Measurements from ENCODE around the gene CSF3. TPM values are rescaled to one million over a fixed set of nuclear protein-coding genes. Genes with fewer than 3 reads are reported as not detected.

Gene CSF3
- total and polyA plus RNA-seq, 2 of the 13 experiments (the other 11 are each of a cell fraction or from before 2014, with no cell fraction given) = 0.09 TPM; not detected in 1

DNA sequence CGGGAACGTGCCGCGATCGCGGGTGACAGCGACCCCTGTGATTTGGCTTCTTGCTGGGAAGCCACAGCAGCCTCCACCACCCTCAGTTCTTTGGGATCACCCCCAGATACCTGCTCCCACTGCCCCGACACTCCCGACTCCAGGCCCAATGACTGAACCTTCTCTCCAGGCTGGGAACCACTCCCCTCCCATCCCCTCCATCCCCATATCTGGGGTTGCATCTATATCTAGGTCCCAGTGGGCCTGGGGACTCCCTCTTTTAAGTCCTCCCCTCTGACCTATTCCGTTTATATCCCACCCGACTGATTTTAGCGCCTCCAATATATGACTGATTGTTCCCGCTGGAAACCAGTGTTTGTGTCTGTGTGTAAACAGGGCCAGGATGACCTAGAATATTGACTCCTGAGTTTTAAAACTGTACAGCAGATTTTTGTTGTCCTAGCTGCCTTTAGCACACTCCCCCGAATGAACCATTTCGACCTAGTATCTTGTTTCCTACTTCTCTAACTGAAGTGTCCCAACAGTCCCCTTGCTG, 34.0 kb upstream of the CSF3 start (continued):
- TF ChIP-seq BCLAF1 (IDR thresholded peaks at IDR 0.05) = no peak
- no peak for TF ChIP-seq LBX2 (CRISPR knock-in tag; IDR thresholded peaks at IDR 0.05; ENCODE audit: borderline replicate concordance)
- peak; percentile 7 for TF ChIP-seq MED8 (CRISPR knock-in tag; IDR thresholded peaks at IDR 0.05; ENCODE audit: insufficient replicate concordance)
- no peak for TF ChIP-seq ZNF383 (CRISPR knock-in tag; IDR thresholded peaks at IDR 0.05; ENCODE audit: borderline replicate concordance)
- TF ChIP-seq ZNF30 (CRISPR knock-in tag; IDR thresholded peaks at IDR 0.05) = no peak

GRCh38 chr17:39981766-39982375, 33.4 kb upstream of the CSF3 start:
- peaks cover 28% of the 10 kb centered on the region for H3K79me2 ChIP-seq (ENCODE audit: insufficient read depth, low read length)
- intact Hi-C loops (cut with micrococcal nuclease; ENCODE audit: unreplicated experiment) = loop anchor here (2.0 kb wide), 1 partner anchor 55 kb away; the partner anchor contains the start of genes LRRC3C and ORMDL3
- peaks cover 9% of the 10 kb centered on the region for H4K20me1 ChIP-seq (ENCODE audit: insufficient read depth, low read length)
- WGBS (ENCODE audit: low lambda C conversion rate) = 3% methylated on average over 7 of the region's 7 CpGs
- ChIA-PET POLR2A (interaction anchor here (2.3 kb wide), 2 partner anchors 28 to 72 kb away, joined by 11 to 21 read pairs; partner anchors contain the start of gene MED24), CTCF (ENCODE audit: low intra/inter-chr PET ratio, low total read pairs) (interaction anchor here (2.3 kb wide), 1 partner anchor 23 kb away, joined by 25 read pairs; no protein-coding TSS in a partner anchor)
- peak overlapping the region; percentile 94 for H3K4me2 ChIP-seq (ENCODE audit: low read depth, low read length)
- DNase-seq (ENCODE audit: low spot score) (no peak), ATAC-seq (no peak), FAIRE-seq (no peak)
- H3K4me1 ChIP-seq (ENCODE audit: insufficient read depth, low read length) = peaks cover 25% of the 10 kb centered on the region
- peak overlapping the region; percentile 82 for H3K27ac ChIP-seq (ENCODE audit: extremely low read length, insufficient read depth, low read length)
- in situ Hi-C loops (cut with HindIII; ENCODE audit: extremely low pct_ligation_motif_present, low pct_unique_long_range_greater_than_20kb) = loop anchor here (5.0 kb wide), 1 partner anchor 110 kb away; no protein-coding TSS in a partner anchor
- H3K9me3 ChIP-seq (ENCODE audit: low read length) = no peaks in the 10 kb centered on the region
- BruUV-seq (replicated peaks) = no TSS peak
- peak overlapping the region; percentile 92 to 96 (median 94) for H3K4me3 ChIP-seq (replicated peaks in 1 of 3; ENCODE audit: insufficient read depth in 1 of 3, low read depth in 2 of 3, low read length in 3 of 3)
- H3K36me3 ChIP-seq (replicated peaks in 1 of 2; ENCODE audit: control insufficient read depth in 1 of 2, insufficient read depth in 2 of 2, low read length in 2 of 2) = peaks cover 23 to 31% of the 10 kb centered on the region in 2 experiments
- no peak overlapping the region for H2AFZ ChIP-seq (ENCODE audit: low read length)
- peaks cover 4 to 20% of the 10 kb centered on the region in 2 experiments for H3K27me3 ChIP-seq (ENCODE audit: control insufficient read depth in 1 of 2, insufficient read depth in 2 of 2, low read length in 2 of 2)
- peak overlapping the region; percentile 96 for H3K9ac ChIP-seq (ENCODE audit: insufficient read depth, low read depth, low read length)
- 0 out of 2 replicates have a peak, but pooled peaks have one; percentile 33 for TF ChIP-seq YEATS4 (CRISPR knock-in tag; IDR thresholded peaks at IDR 0.05; ENCODE audit: borderline replicate concordance)
- 0 out of 2 replicates have a peak, but pooled peaks have one; percentile 12 for TF ChIP-seq HOXA5 (CRISPR knock-in tag; IDR thresholded peaks at IDR 0.05)
- TF ChIP-seq ZFP37 (CRISPR knock-in tag; IDR thresholded peaks at IDR 0.05; ENCODE audit: borderline replicate concordance) = 0 out of 2 replicates have a peak, but pooled peaks have one; percentile 69
- TF ChIP-seq ZBTB14 (CRISPR knock-in tag; IDR thresholded peaks at IDR 0.05) = 0 out of 2 replicates have a peak, but pooled peaks have one; percentile 7
- TF ChIP-seq ZNF232 (CRISPR knock-in tag; IDR thresholded peaks at IDR 0.05; ENCODE audit: borderline replicate concordance) = no peak
- TF ChIP-seq TBP (CRISPR knock-in tag; IDR thresholded peaks at IDR 0.05) = 0 out of 2 replicates have a peak, but pooled peaks have one; percentile 38
- TF ChIP-seq, protein P1, sequence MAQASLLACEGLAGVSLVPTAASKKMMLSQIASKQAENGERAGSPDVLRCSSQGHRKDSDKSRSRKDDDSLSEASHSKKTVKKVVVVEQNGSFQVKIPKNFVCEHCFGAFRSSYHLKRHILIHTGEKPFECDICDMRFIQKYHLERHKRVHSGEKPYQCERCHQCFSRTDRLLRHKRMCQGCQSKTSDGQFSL (CRISPR knock-in tag; IDR thresholded peaks at IDR 0.05) = 0 out of 2 replicates have a peak, but pooled peaks have one; percentile 44
- peak; percentile 65; the same call in 1 of the 2 replicates for TF ChIP-seq ONECUT2 (CRISPR knock-in tag; IDR thresholded peaks at IDR 0.05)
- TF ChIP-seq POLR2AphosphoS2 (IDR thresholded peaks at IDR 0.05; ENCODE audit: low read depth, low read length) = 0 out of 2 replicates have a peak, but pooled peaks have one; percentile 53

Data from HepG2 (cell line).